Measurements from ENCODE around the gene SMYD1. TPM values are rescaled to one million over a fixed set of nuclear protein-coding genes. Genes with fewer than 3 reads are reported as not detected.

The SMYD1 gene
- polyA plus RNA-seq, 4 donors: not detected

GRCh38 chr2:88137833-88138232 lies 70.2 kb downstream of the SMYD1 start:
- DNase-seq (ENCODE audit: low read depth in 4 of 4, low spot score in 2 of 4): no peak

GRCh38 chr2:88139203-88139702 lies 71.6 kb downstream of the SMYD1 start:
- DNase-seq (ENCODE audit: low read depth in 4 of 4, low spot score in 2 of 4): no peak

GRCh38 chr2:88139804-88140203 lies 72.2 kb downstream of the SMYD1 start:
- DNase-seq (ENCODE audit: low read depth in 4 of 4, low spot score in 2 of 4): no peak

DNA sequence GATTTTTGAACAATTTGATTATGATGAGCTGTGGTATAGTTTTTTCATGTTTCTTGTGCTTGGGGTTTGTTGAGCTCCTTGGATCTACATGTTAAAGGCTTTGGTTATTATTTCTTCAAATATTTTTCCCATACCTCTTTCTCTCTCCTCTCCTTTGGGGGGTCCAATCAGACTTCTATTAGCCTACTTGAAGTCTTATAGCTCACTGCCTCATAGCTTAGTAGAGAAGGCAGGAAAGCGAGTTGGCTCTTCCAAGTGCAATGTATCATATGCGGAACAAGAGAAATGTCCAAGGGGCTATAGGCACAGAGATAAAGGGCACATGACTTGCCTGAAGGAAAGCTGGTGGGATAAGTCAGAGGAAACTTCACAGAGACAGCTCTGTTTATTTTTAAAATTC lies 74.3 kb downstream of the SMYD1 start:
- no peak for DNase-seq (ENCODE audit: low read depth in 4 of 4, low spot score in 2 of 4)

DNA sequence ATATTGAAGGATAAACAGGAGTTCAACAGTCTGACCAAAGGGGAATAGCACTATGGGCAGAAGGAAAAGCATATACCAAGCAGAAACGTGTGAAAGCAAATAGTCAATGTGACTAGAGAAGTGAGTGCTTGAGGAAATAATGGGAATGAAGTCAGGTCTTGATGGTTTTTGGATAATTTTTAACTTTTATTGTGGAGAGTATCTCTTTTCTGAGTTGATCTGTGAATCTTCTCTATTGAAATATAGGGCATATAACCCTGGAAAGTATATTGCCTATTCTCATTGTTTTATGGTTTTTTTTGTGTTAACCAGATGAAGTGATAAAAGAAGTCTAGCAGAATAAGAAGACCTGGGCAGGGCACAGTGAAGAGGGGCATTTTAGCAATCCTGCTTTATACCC lies 76.6 kb downstream of the SMYD1 start:
- DNase-seq (ENCODE audit: low read depth in 4 of 4, low spot score in 2 of 4): no peak

- no peak for DNase-seq (ENCODE audit: low read depth in 4 of 4, low spot score in 2 of 4)
Observed at GRCh38 chr2:88144914-88145497, 77.4 kb downstream of the SMYD1 start.

- no peak for DNase-seq (ENCODE audit: low read depth in 4 of 4, low spot score in 2 of 4)
Observed at GRCh38 chr2:88146590-88146989, 79.0 kb downstream of the SMYD1 start.

DNA sequence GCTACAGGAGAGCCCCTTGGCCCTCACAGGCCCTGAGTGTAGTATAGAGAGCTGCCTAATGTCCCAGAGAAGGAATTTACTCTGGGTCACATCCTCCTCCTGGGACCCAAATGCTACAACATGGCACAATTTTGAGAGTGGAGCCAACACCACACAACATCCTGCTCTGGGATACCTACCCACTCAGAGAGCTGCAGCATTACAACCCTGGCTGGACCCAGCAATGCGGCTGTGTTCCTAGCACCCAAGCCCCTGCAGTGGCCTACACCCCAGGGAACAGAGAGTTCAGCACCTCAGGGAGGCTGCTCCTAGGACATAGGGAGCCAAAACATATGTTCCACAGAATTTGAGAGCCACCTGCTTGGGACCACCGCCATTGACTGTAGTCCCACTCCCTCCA lies 79.5 kb downstream of the SMYD1 start:
- DNase-seq (ENCODE audit: low read depth in 4 of 4, low spot score in 2 of 4): no peak

- DNase-seq (ENCODE audit: low read depth in 4 of 4, low spot score in 2 of 4): no peak
Observed at GRCh38 chr2:88148929-88149438, 81.4 kb downstream of the SMYD1 start.

- DNase-seq (ENCODE audit: low read depth in 4 of 4, low spot score in 2 of 4): no peak
Observed at GRCh38 chr2:88159481-88159880, 91.9 kb downstream of the SMYD1 start.

DNA sequence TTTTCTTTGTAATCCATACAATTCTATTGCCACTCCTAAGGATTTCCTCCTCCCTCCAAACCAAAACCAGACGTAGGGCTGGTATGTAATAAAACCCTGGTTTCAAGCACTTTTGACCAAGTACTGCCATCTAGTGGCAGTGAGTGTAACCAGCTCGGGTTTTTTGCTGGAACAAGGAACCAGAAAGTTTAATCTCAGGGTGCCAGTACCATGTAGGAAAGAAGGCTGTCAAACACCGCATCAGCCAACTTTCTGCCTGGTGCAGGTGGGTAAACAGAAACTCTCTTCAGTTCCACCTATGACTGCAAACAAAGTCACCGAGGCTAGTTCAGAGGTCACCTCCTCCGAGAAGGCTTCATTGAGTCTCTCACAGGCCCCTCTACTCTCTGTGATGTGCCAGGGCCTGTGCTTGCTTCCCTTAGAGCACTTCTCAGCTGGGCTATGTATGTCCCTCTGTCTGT lies 92.4 kb downstream of the SMYD1 start:
- peak in 3 of 4 donors; percentile 25 to 50 (median 41) for DNase-seq (ENCODE audit: low read depth in 4 of 4, low spot score in 2 of 4)

DNA sequence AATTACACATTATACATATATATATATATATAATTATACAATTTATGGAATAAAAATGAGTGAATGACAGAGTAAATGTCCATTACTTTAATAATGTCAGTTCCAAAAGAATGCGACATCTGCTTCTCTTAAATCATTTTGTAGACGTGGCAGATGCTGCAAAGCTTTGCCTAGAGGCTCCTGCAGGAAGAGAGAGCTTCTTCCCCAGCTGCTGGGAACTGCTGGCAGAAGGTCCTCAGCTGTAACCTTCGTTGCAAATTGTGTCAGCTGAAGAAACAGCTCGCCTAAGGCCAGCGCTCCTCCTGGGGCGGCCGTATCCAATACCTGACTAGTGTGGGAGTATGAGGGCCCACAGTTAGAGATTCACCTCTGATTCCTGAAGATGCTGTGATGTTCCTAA lies 92.9 kb downstream of the SMYD1 start:
- no peak for DNase-seq (ENCODE audit: low read depth in 4 of 4, low spot score in 2 of 4)

DNA sequence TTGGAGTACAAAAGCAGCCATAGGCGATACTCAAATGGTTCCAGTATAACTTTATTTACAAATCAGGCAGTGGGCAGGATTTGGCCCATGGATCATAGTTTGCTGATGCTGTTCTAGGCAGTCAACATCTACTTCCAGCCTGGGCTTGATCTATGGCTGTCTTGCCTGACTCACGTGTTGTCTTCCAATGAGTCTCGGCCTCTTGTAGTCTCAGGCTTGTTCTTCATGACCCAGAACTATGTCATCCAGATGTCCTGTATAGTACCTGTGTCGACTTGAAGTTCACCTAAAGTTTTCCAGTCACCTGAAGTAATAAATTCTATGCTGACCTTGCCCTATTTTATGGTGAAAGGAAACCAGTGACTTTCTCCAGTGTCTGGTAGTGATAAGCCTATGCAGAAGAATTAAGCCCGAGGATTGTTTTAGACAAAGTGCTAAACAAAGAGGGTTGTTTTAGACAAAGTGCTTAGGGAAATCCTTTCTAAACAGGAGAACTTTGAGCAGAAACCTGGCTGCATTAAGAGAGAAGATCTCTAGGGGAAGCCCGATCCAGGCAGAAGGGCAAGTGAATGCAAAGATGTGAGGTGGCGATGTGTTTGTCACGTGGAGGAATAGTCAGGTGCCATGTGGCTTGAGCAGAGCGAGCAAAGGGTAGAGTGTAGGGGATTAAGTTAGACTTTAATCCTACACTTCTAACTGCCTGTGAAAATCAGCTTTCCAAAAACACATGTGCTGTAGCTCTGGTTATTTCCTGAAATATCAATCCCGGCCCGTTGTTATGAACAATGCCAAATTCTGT lies 94.0 kb downstream of the SMYD1 start:
- DNase-seq (ENCODE audit: low read depth in 4 of 4, low spot score in 2 of 4): no peak

Other genes starting within 250 kb of the SMYD1 start
- gene RGPD2, start 242.0 kb upstream of the SMYD1 start, polyA plus RNA-seq (ENCODE audit: insufficient read length in 4 of 4): 1 to 10 TPM; 1.5 to 9.1 (median 4.2) TPM
- gene RNU2-63P, start 51.3 kb upstream of the SMYD1 start, polyA plus RNA-seq (ENCODE audit: insufficient read length in 4 of 4): not detected
- gene KRCC1, start 12.0 kb upstream of the SMYD1 start, polyA plus RNA-seq (ENCODE audit: insufficient read length in 4 of 4): 10 to 100 TPM; 53.4 to 62.6 (median 56.0) TPM
- gene FABP1, start 60.2 kb downstream of the SMYD1 start, polyA plus RNA-seq (ENCODE audit: insufficient read length in 4 of 4): 10 to 100 TPM; 18.6 to 72.2 (median 23.2) TPM
- 10 to 100 TPM; 21.9 to 52.2 (median 30.2) TPM for gene THNSL2, start 102.5 kb downstream of the SMYD1 start, polyA plus RNA-seq (ENCODE audit: insufficient read length in 4 of 4)